ENCODE measurements around the gene PITPNM1.

DNA sequence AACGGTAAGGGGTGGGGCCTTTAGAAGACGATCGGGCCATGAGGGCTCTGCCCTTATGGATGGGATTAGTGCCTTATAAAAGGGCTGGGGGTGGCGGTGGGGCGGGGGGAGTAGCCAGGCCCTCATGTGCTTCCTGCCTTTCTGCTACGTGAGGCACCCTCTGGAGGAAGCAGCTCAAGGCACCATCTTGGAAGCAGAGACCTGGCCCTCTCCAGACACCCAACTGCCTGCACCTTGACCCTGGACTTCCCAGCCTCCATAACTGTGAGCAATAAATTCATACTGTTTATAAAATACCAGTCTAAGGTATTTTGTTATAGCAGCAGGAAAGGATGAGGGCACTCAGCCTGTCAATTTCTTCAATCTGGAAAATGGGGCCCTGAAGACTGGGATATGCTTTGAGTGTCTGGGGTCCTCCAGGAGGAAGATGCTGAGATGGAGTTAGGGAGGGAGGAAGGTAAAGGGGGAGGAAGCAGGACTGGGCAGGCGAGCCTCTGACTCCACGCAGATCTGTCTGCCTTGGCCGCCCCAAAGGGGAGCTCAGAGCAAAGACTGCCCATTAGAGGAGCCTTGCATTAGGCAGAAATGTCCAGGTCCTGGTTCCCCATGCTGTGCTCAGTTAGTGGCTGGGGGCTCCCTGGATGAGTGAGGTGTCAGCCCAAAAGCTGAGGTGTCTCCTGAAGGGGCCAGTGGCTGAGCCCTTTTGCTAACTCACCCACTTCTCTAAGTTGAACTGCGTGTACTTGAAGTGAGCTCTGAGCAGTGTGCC, 12.8 kb upstream of the PITPNM1 start:
- TF ChIP-seq, protein P1, sequence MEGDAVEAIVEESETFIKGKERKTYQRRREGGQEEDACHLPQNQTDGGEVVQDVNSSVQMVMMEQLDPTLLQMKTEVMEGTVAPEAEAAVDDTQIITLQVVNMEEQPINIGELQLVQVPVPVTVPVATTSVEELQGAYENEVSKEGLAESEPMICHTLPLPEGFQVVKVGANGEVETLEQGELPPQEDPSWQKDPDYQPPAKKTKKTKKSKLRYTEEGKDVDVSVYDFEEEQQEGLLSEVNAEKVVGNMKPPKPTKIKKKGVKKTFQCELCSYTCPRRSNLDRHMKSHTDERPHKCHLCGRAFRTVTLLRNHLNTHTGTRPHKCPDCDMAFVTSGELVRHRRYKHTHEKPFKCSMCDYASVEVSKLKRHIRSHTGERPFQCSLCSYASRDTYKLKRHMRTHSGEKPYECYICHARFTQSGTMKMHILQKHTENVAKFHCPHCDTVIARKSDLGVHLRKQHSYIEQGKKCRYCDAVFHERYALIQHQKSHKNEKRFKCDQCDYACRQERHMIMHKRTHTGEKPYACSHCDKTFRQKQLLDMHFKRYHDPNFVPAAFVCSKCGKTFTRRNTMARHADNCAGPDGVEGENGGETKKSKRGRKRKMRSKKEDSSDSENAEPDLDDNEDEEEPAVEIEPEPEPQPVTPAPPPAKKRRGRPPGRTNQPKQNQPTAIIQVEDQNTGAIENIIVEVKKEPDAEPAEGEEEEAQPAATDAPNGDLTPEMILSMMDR (IDR thresholded peaks at IDR 0.05), result no peak
- TF ChIP-seq POLR2A (IDR thresholded peaks at IDR 0.05), result no peak
